Renal cortex interstitium (tissue), 11 donors: ENCODE data around the gene MACROD2. TPM values are rescaled to one million over a fixed set of nuclear protein-coding genes. Genes with fewer than 3 reads are reported as not detected.

Source experiments
- DNase-seq, 11 donors: peaks; one replicate each; pipeline ENCODE4 v3.0.0-alpha.2; 2013; ENCODE audit warnings: low read depth in 9 of 11, low spot score in 4 of 11; ENCODE audit errors: extremely low read depth in 1 of 11
- polyA plus RNA-seq, 3 donors: library from polyadenylated mRNA; unstranded; fragments of 120-200 nt; gene quantifications; one replicate each; pipeline ENCODE4 v1.2.1, GENCODE V29; 2013; ENCODE audit not compliant: insufficient read length in 3 of 3

Gene MACROD2
- polyA plus RNA-seq, 3 donors: 12.2 to 14.6 (median 14.0) TPM

GRCh38 chr20:14343491-14344065 lies 348.3 kb downstream of the MACROD2 start:
- DNase-seq: no peak

- DNase-seq: no peak
Observed at GRCh38 chr20:14344746-14345145, 349.4 kb downstream of the MACROD2 start.

GRCh38 chr20:14355791-14356190 lies 360.5 kb downstream of the MACROD2 start:
- DNase-seq: no peak

GRCh38 chr20:14360416-14360815 lies 365.1 kb downstream of the MACROD2 start:
- no peak for DNase-seq

GRCh38 chr20:14361509-14362345 lies 366.4 kb downstream of the MACROD2 start:
- no peak for DNase-seq

GRCh38 chr20:14374196-14374595 lies 378.9 kb downstream of the MACROD2 start:
- no peak for DNase-seq

- no peak for DNase-seq
Observed at GRCh38 chr20:14375416-14375985, 380.2 kb downstream of the MACROD2 start.

- no peak for DNase-seq
Observed at GRCh38 chr20:14378326-14378725, 383.0 kb downstream of the MACROD2 start.

- no peak for DNase-seq
Observed at GRCh38 chr20:14383335-14383734, 388.0 kb downstream of the MACROD2 start.

GRCh38 chr20:14384416-14385175 lies 389.3 kb downstream of the MACROD2 start:
- no peak for DNase-seq

GRCh38 chr20:14385176-14385740 lies 389.9 kb downstream of the MACROD2 start:
- no peak for DNase-seq

GRCh38 chr20:14386726-14387125 lies 391.4 kb downstream of the MACROD2 start:
- DNase-seq: no peak

GRCh38 chr20:14401479-14402138 lies 406.3 kb downstream of the MACROD2 start:
- no peak for DNase-seq

GRCh38 chr20:14404515-14404914 lies 409.2 kb downstream of the MACROD2 start:
- no peak for DNase-seq

- DNase-seq: no peak
Observed at GRCh38 chr20:14406495-14406894, 411.2 kb downstream of the MACROD2 start.

- DNase-seq: no peak
Observed at GRCh38 chr20:14407336-14407735, 412.0 kb downstream of the MACROD2 start.

GRCh38 chr20:14410869-14411555 lies 415.7 kb downstream of the MACROD2 start:
- no peak for DNase-seq

- no peak for DNase-seq
Observed at GRCh38 chr20:14412065-14412681, 416.9 kb downstream of the MACROD2 start.
